GM21825 (cell line): Measurements from ENCODE around the gene GRAMD1C.
"Not testable (repeated sequence)": the region's sequence is repeated elsewhere in the genome, so short reads cannot be mapped to it uniquely, and the experiment has no call there.

Source experiments
- ATAC-seq: cut with Tn5 transposase; IDR thresholded peaks from one replicate; pipeline ENCODE4 v1.9.1; 2021; ENCODE audit warnings: mild to moderate bottlenecking, moderate library complexity; ENCODE audit not compliant: unreplicated experiment

Gene GRAMD1C

GRCh38 chr3:113849841-113850240, 11.3 kb downstream of the GRAMD1C start:
- not testable (repeated sequence) for ATAC-seq

DNA sequence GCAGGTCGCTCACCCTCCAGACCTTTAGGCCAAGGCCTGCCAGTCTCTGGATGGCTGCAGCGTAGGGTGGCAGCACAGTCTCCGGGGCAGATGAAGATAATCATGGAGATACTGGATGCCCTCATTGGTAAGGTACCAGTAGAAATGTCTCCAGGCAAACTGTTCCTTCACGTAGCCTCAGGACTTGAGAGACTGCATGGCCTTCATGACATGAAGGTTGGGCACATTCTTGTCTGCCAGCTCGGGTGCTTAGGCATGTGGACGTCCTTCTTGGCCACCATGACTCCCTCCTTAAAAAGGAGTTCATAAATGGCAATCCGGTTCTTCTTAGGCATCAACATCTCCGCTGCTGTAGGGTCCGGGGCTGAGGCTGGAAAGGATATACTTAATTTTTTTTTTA, 11.8 kb downstream of the GRAMD1C start:
- not testable (repeated sequence) for ATAC-seq

- no peak for ATAC-seq
Observed at GRCh38 chr3:113852506-113852905, 13.9 kb downstream of the GRAMD1C start.

- no peak for ATAC-seq
Observed at GRCh38 chr3:113867506-113867905, 28.9 kb downstream of the GRAMD1C start.

GRCh38 chr3:113873293-113873692, 34.7 kb downstream of the GRAMD1C start:
- ATAC-seq, result no peak

- no peak for ATAC-seq
Observed at GRCh38 chr3:113873814-113874526, 35.4 kb downstream of the GRAMD1C start.

DNA sequence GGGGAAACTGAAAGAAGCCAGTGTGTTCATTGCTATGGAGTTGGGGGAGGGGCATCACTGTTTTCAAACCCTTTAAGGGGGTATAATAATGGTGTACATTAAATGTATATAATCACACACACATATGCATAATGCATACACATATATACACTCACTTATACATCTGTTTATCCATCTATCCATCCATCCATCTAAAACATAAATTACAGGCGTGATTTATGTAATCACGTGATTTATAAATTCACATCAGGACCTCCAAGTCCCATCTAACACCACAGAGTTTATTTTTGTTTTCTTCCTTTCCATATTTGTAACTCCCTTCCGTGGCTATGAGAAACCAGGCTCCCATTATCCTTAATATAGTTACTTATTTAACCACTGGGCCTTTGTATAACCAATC, 39.8 kb downstream of the GRAMD1C start:
- no peak for ATAC-seq

DNA sequence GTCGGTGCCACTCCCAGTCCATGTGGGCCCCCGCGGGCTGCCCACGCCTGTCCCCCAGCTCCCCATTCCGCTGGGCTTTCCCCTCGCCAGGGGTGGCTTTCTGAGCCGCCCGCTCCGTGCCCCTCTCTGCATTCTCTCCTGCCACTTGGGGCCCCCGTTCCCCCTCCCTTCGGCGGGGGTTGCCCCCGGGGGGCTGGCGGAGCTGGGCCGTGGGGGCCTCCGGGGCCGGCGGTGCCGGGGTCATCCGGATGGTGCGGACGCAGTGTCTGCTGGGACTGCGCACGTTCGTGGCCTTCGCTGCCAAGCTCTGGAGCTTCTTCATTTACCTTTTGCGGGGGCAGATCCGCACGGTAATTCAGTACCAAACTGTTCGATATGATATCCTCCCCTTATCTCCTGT, 46.5 kb downstream of the GRAMD1C start:
- no peak for ATAC-seq

- no peak for ATAC-seq
Observed at GRCh38 chr3:113890256-113890900, 51.8 kb downstream of the GRAMD1C start.

- no peak for ATAC-seq
Observed at GRCh38 chr3:113894927-113895326, 56.3 kb downstream of the GRAMD1C start.

DNA sequence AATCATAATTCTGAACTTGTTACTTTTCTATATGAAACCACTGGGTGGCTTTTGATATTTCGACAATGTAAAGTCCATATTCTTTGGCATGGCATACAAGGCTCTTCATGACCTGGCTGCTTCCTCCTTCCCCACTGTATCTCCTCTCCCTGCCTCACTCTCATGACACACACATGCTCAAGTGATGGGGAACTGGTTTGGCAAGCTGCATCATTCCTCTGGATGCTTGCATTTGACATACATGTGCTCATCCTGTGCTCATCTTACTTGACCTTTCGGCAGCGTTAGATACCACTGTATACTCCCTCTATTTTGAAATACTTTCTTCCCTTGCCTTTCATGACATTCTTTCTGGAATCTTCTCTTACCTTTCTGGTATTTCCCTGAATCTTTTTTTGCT, 57.4 kb downstream of the GRAMD1C start:
- no peak for ATAC-seq

DNA sequence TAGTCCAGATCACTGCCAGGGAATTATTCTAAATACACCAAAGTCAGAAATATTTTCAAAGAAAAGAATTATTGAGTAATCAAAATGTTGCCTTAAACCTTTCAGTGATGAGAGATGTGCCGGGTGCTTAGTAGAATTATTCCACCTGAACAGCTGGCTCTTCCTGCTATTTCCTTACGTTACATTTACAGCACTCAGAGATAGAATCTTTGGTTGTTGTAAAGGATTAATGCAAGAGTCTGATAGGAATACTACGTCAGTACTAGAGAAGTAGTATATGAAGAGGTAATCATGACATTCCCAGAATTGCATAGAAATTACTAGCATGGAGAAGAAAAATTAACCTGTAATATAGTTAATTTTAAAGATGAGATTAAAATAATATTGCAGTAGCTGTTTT, 58.3 kb downstream of the GRAMD1C start:
- ATAC-seq, result no peak

GRCh38 chr3:113897373-113897777, 58.8 kb downstream of the GRAMD1C start:
- no peak for ATAC-seq

DNA sequence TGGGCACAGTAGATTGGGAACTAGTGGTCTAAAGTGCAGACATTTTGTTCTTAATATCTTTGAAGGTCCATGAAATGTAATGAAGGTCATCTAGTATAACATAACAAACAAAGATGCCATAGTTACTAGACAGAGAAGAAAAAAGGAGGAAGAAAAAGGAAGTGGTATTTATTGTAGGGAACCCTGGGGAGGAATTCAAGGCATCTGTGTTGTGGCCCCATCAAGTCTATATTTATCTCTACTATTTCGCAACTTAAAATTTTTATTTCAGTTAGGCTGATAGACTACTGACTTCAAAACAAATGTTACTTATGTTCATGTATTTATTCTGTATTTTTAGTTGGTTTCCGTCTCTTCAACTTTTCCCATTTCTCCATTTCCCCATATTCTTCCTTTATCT, 60.3 kb downstream of the GRAMD1C start:
- ATAC-seq, result no peak

DNA sequence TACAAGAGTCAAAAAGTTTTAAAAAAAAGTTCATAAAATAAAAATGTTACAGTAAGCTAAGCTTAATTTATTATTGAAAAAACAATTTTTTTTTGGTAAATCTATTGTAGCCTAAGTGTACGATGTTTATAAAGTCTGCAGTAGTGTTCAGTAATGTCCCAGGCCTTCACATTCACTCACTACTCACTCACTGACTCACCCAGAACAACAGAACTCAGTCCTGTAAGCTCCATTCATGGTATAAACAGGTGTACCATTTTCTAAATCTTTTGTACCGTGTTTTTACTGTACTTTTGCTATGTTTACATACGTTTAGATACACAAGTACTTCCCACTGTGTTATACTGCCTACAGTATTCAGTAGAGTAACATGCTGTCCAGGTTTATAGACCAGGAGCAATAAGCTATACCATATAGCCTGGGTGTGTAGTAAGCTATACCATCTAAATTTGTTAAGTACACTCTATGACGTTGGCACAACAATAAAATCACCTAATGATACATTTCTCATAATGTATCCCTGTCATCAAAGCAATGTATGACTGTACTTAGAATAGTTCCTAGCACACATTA, 68.1 kb downstream of the GRAMD1C start:
- ATAC-seq, result no peak

GRCh38 chr3:113908133-113908532, 69.5 kb downstream of the GRAMD1C start:
- no peak for ATAC-seq

DNA sequence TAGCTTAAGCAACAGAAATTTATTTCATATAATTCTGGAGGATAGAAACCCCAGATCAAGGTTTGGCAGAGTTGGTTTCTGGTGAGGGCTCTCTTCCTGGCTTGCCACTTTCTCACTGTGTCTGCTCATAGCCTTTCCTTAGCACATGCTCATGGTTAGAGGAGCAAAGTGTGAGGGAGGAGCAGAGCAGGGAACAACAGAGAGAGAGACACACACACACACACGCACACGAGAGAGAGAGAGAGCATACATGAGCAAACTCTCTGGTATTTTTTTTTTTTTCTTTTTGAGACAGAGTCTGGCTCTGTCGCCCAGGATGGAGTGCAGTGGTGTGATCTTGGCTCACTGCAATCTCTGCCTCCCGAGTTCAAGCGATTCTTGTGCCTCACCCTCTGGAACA, 72.4 kb downstream of the GRAMD1C start:
- ATAC-seq, result no peak

DNA sequence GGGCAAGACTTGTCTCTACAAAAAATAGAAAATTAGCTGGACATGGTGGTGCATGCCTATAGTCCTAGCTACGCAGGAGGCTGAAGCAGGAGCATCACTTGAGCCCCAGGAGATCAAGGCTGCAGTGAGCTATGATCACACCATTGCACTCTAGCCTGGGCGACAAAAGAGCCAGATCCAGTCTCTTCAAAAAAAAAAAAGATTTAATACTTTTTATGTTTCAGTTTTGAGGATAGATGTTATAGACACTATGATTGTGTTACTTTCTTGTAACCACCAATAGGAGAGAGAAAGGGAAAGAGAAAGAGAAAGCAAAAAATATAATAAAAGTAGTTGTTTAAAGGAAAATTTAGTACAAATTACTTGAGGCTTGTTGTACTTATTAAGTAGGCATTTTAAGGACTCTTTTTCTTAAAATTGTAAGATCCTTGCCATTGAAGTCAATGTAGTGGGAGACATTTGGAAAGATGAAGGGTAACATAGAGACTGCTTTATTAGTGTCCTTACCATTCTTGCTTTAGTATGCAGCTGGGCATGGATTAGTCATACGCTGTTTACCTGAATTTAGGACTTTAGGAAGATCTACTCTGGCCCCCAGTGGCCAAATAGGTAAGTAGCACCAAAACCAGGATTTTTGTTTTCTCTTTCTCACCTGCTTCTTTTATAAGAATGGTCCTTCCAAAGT, 74.1 kb downstream of the GRAMD1C start:
- ATAC-seq, result peak; percentile 95

- ATAC-seq, result no peak
Observed at GRCh38 chr3:113914646-113915045, 76.1 kb downstream of the GRAMD1C start.

DNA sequence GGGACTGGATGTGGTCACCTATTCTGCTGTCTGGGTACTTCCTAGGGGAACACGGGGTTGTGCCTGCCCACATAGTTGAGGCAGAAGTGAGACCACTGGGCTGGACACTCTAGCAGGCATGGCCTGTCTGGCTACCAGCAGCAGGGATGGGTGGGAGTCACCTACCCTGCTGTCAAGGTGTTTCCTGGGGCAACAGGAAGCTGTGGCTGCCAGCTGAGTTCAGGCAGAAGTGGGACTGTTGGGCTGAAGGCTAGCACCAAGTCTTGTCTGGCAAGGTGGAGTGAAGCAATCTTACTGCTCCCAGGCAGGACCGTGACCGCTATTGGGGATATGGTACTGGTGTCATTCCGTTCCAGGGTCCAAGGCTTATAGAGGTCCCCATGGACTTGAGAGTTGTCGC, 89.0 kb downstream of the GRAMD1C start:
- no peak for ATAC-seq

DNA sequence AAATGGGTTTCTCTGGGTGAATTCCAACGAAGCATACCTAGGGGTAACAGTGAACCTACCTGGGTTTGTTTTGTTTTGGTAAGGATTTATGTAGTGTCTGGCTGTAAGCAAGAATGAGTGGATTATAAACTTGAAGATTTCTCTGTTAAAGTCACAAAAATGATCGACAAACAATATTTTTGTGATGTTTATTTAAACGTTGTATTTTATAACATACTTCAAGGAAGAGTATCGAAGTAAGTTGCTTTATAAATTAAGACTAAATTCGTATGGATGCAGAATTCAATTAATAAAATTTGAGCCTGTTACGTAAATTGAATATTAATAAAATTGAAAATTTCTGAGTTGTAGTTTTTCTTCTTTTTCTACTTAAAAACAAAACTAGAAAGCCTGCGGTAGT, 108.2 kb downstream of the GRAMD1C start:
- ATAC-seq, result no peak
